Left forelimb (tissue), 1 donor: ENCODE data around the gene ANKRD26.
A peak's percentile ranks its signal among the peaks of the same experiment; 100 is the strongest.
"Not testable (repeated sequence)": the region's sequence is repeated elsewhere in the genome, so short reads cannot be mapped to it uniquely, and the experiment has no call there.

ENCODE experiments used
- DNase-seq: peaks from one replicate; pipeline ENCODE4 v3.0.0-alpha.2; 2018; ENCODE audit warnings: low spot score

Gene ANKRD26

DNA sequence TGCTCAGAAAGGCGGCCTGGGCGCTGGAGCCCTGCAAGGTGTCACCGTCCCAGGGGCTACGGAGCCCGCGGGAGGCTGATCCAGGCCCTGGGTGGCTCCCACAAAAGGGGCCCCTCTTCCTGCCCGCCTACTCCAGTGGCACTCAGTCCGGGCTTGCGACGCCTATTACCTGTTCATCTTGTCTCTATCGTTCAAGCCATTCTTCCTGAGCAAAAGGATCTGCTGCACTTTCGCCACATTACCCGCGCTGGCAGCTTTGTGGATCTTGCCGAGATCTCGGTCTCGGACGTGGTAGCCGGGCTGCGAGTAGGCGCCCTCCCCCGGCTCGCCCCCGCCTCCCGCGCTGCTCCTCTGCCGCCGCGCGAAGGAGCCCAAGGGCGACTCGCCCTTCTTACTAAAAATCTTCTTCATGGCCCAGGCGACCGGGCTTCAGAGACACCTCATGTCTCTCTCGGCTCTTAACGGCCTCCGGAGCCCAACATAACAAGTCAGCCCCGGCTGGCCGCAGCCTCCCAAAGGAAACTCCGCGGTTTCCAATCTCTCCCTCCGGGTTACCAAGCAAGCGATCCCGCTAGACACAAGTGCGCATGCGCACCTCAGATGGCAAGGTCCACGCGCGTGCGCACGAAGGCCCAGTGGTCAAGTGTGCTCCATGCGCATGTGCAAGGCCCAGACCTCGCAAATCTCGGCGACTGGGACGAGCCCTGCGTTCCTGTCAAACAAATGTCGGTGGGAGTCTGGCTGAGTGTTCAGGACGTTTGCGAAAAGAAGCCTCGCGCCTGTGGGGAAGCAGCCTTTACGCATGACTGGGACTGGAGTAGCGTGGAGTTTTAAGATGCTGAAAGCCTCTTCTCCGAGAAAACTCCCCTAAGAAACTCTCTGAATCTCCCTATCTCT lies at the start of gene ANKRD26:
Gene ANKRD26 (minus strand): TSS at position 579 of the 897 bp plus-strand sequence. CDS start 168 bp downstream, at position 411.
- peak; percentile 97 for DNase-seq

DNA sequence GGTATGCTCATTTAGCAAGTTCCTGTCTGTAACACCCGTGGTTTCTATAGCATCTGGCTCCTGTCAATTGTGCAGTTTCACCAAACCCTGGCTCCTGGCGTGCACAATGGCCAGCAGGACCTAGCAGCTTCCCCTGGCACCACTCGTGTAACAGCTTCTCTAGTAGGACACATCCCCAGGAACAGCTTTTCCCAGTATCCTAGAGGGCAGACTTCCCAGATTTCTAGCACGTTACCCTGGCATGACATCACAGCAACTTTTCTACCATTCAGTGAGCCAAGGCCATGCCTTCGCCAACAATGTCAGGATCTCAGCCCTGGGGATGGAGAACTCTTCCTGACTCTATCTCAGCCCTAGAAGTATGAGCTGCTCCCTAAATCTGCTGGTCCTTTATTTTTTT lies 47.4 kb upstream of the ANKRD26 start:
- DNase-seq, result no peak

DNA sequence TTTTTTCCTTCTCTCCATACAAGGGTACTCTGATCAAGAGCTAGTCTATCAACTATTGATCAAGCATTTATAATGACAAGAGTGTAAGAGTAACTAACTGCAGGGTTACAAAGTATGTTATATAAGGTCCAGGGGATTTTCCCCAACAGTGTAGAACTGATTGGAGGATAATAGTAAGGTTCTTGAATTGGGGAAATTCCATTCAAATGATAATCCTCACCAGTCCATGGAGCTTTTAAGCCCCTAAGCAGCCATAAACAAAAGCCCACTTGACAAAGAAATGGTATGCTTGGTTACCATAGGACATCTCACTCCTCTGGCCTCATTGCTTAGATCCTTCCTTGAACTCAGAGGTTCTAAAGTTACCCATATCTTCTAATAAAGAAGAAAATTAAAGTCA lies 45.6 kb upstream of the ANKRD26 start:
- DNase-seq, result no peak

DNA sequence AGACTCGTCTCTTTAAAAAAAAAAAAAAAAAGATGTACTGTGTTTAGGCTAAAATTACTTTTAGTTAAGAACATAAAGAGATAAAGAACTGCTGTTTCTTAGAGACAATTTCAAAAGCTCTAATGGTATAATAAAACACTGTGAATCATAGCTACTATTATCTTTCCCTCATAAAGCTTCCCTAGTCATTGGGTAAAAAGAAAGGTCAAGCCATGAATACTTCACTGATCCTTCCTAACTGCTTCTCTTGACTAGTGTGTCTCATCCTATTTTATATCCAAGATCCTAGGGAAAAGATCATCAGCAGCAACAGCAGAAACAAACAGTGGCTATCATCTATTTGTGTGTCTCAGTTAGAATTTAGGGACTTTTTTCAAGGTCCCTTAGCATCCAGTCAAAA lies 43.4 kb upstream of the ANKRD26 start:
- no peak for DNase-seq

DNA sequence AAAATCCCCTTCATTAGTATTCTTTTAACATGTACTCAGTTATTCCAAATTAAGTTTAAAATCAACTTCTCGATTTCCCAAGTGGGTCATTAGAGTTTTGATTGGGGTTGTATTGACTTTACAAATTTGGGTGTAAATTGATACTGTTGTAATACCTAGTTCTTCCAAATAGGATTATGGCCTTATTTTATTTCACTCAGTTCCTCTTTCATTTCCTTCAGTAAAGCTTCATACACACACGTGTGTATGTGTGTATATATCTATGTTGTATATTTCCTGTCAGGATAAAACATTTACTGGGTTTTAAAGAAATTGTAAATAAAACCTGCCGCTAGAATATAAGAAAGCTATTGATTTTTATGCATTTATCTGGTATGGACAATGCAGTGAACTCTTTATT lies 38.0 kb upstream of the ANKRD26 start:
- no peak for DNase-seq

DNA sequence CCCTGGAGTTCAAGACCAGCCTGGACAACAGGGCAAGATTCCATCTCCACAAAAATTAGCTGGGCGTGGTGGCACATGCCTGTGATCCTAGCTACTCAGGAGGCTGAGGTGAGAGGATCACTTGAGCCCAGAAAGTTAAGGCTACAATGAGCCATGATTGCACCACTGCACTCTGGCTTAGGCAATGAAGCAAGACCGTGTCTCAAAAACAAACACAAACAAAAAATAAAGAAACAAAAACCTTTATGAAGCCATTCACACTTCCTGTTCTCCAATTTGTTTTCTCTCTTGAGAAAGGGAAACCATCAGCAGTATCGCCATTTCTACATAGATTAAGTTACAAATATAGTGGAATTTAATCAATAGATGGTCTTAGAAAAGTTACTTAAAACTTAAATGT lies 34.1 kb upstream of the ANKRD26 start:
- DNase-seq, result no peak

DNA sequence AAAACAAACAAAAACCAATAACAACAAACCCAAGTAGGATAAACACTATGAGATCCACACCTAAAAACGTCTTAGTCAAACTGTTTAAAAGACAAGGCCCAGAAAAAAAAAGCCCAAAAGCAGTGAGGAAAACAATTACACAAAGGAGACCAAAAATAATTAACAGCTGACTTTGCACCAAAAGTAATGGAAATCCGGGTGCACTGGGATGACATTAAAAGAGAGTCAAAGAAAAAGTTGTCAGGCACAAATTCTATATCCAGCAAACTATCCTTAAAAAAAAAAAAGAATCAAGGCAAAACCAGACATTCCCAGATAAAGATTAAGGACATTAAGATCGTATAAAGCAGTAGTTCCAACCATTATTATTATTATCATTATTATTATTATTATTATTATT lies 7.9 kb upstream of the ANKRD26 start:
- DNase-seq, result no peak

DNA sequence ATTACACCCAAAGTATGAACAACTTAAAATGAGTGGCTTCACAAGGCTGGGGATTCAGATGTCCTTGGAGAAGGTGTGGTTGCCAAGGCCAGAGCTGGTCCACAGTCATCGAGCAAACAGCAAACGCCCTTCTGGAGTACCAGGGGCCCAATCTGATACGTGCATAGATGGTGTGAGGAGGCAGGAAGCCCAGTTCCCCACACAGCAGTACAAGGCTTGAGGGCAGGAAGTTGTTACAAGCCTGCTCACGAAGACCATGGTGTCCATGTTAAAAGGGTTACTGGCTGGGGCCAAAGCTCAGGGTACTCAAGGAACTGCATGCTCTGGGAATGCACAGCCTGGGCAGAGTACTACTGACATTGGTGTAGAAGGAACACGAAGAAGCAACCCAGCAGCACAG lies 4.6 kb upstream of the ANKRD26 start:
- no peak for DNase-seq

DNA sequence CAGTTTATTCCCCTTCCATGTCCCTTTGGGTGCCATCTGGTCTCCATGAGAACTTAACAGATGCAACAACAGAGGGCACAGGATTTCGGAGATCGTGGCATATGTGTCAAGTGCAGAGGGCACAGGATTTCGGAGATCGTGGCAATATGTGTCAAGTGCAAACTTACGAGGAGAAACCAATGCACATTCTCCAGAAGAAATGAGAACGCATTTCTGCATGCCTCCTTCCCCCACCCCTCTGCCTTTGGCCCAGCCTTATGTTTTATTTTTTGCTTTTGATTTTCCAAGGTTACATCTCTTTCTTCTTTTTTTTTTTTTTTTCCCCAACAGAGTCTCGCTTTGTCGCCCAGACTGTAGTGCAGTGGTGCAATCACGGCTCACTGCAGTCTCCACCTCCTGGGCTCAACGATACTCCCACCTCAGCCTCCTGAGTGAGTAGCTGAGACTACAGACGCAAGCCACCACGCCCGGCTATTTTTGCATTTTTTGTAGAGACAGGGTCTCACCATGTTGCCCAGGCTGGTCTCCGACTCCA lies 586 bp upstream of the ANKRD26 start:
- no peak for DNase-seq

DNA sequence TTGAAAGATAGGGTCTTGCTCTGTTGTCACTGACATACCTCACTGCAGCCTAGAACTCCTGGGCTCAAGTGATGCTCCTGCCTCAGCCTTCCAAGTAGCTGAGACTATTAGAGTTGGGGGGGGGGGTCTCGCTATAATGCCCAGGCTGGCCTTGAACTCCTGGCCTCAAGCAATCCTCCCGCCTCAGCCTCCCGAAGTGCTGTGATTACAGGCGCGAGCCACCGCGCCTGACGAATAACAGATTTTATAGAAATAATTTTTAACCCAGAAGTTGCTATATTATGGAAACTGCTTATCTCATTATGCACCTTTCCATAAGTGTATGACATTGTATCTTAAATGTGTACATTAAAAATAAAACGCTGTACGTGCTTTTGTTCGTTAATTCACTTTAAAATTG lies 846 bp downstream of the ANKRD26 start:
- no peak for DNase-seq

DNA sequence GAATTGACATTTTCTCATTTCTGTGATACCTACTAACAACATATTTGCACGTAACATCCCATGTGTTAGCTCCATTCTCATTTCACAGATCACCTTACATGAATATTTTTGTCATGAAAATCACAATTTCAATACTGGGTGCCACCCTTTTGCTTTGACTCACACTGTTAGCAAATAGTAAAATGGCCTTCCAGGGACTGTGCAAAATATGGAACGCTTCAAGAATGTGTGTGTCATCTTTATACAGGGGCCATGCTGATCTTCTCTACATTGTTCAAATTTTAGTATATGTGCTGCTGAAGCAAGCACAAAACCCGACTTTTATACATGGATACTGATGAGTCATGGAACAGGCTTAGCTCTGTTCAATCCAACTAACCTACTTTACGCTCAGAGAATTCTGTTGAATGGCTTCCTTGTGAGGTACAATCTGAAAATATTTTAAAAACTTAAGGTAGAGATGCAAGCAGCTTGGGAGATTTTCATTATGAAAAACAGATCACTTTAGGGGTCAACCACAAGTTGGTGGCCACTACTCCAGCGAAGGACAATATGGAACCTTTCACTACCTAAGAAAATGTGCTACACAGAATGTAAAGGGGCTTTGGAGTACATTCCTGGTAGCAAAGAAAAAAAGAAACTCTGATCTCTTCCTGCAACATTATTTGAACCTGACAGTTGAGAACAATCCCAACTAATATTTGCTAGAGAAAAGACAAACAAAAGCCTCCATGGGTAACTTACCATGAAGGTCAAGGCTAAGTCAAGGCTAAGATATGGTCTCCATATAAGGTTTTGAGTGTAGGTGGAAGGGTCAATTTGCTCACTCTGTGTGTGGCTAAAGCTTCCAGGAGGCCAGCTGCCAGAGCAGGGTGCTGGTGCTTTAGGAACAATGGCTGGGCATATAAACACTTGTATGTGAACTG lies 11.9 kb downstream of the ANKRD26 start:
- no peak for DNase-seq

DNA sequence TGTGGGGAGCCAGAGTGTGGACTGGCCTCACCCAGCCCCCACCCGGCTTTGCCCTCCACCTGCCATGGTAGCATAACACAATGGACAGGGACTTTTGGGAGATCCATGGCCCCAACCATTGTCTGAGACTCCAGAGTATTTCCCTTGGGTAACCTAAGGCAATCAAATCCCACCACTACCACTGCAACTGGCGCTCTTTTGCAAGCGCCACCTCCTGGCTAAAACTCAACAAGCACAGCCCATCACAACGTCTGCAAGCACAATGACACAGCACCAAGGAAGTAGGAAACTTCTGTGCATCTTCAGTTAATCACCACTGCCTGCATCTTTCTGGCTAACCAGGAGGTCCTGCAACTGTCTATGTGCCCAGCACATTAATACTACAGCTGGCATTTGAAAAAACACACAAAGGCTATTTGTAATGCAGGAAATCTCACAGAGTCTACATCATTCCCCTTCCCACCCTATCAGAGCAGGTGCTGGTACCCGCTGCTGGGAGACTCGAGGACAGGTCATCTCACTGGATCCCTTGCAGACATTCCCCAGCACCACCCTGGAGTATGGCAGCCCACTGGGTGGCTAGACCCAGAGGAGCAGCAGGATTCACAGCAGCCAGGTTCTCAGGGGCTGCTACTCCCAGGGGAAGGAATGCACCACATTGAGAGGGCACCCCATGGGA lies 27.7 kb downstream of the ANKRD26 start:
- DNase-seq, result no peak

DNA sequence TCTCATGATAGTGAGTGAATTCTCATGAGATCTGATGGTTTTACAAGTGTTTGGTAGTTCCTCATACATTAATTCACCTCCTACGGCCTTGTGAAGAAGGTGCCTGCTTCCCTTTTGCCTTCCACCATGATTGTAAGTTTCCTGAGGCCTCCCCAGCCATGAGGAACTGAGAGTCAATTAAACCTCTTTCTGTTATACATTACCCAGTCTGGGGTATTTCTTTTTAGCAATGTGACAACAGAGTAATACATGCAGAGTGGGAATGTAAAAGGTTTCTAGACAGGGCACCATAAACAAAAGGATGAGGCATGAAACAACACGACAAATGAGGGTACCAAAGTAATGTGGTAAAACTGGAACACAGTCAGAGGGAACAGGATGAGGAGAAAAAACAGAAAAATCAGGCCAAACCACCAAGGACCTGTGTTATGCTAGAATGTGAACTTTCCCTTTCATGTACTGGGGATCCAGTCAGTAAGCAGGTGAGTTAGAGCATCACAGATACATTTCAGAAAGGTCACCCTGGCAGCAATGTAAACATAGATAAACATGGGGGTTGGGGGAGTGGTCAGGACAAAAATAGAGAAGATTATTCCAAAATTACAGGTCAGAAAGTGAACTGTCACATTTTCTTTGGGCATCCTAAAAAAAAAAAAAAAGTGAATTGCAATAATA lies 31.9 kb downstream of the ANKRD26 start:
- no peak for DNase-seq

DNA sequence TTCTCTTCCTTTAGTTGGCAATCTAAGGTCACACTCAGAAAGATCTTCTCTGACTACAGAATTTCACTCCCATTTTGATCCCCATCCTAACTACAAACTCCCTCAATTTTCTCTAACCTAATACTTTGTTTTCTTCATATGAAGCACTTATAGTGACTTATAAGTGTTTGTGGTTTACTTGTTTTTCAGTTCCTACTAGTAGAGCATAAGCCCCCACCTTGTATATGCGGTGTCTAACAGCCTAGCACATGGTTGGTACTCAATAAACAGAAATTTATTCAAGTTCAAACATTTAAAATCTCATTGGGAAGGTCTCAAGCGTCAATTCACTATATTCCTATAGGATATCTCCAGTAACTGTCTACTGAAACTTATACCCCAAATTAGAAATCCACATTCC lies 35.2 kb downstream of the ANKRD26 start:
- DNase-seq, result no peak

DNA sequence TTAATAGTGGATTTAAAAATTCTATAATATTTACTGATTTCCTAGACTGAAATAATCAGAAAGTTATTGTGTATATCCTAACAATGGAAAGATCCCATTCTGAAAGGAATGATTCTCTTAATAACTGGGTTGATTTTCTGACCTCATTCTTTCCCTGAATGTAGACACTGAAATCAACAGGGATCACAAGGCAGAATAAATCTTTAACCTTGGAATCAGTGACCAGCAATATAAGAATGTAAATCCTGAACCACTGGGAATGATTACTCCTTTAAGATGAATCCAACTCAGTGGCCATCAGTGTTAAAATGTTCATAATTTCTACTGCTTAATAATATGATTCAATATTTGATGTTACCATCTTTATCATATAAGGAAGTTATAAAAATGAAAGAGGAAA lies 47.6 kb downstream of the ANKRD26 start:
- no peak for DNase-seq

DNA sequence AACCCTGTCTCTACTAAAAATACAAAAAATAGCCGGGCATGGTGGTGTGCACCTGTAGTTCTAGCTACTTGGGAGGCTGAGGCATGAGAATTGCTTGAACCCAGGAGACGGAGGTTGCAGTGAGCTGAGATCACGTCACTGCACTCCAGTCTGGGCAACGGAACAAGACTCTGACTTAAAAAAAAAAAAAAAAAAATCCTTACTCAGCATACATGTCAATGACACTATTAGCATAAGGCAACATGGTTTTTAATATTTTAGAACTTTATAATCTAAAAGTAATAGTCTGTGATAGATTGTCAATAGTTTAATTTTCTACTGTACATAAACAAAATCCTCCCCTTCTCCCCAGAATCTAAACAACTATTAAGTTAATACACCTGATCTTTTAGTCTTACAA lies 55.0 kb downstream of the ANKRD26 start:
- DNase-seq, result not testable (repeated sequence)

DNA sequence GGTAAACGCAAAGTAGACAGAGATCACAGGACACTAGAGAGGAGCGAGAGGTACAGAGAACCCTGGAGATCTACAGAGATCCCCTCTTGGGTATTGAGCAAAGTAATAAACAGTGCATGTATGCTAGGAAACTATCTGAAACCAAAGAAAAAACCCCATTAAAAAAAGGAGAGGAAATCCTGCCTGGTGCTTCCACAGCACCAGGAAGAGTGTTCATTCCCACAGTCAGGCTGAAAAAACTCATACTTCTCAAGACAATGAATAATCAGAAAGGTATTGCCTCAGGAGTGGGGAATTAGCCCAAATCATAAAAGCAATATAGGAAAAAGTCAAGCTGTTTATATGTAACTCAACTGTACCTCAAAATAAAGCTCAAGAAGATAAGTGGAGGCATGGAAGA lies 59.1 kb downstream of the ANKRD26 start:
- no peak for DNase-seq

DNA sequence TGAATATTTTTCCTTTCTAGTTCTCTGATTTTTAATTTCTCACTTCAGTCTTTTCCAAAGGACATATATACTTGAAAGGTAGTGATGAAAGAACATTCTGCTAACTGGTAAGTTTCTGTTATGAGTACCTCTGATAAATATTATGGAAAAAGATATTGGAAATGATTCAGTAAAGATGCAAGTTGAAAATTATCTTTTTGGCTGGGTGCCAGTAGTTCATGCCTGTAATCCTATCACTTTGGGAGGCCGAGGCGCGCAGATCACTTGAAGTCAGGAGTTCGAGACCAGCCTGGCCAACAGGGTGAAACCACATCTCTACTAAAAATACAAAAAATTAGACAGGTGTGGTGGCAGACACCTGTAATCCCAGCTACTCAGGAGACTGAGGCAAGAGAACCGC lies 62.1 kb downstream of the ANKRD26 start:
- DNase-seq, result no peak

DNA sequence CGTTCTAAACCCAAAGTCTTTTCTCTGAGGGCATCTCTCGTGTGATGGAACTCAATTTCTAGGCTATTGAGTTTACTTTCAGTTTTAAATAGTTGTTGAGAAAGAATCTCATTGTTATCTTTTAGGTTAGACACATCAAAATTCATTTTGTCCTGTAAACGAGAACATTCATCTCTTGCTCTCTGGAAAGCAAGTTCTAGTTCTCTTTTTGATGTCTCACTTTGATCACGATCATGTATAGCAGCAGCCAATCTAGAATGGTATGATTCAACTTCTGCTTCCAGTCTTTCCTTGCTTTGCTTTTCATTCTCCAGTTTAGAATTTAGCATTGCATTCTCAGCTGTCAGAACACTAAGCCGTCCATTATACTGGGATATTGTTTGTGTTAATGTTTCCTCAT lies 65.1 kb downstream of the ANKRD26 start:
- no peak for DNase-seq

DNA sequence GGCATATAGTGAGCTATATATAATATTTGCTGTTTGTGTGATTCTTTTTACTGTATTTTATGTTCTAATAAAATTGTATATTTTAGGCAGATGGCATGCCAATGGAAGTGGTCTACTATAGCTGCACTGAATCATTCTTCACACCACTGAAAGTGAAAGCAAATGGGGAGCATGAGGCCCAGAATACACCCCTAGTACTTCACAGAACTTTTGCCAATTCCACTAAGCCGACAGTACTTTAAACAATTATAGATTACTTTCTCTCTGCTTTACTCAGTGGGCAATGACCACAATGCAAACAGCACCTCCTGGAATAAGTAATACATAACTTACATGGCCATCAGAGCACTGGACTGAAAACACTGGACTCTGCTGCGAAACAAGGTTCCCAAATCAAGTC lies 70.2 kb downstream of the ANKRD26 start:
- DNase-seq, result no peak

DNA sequence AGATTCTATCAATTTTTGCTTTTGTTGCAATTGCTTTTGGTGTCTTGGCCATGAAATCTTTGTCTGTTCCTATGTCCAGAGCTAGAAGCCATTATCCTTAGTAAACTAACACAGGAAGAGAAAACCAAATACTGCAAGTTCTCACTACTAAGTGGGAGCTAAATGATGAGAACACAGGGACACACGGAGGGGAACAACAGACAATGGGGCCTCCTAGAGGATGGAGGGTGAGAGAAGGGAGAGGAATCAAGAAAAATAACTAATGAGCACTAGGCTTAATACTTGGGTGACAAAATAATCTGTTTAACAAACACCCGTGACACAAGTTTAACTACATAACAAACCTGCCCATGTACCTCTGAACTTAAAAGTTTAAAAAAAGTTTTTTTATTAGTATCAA lies 78.2 kb downstream of the ANKRD26 start:
- no peak for DNase-seq

DNA sequence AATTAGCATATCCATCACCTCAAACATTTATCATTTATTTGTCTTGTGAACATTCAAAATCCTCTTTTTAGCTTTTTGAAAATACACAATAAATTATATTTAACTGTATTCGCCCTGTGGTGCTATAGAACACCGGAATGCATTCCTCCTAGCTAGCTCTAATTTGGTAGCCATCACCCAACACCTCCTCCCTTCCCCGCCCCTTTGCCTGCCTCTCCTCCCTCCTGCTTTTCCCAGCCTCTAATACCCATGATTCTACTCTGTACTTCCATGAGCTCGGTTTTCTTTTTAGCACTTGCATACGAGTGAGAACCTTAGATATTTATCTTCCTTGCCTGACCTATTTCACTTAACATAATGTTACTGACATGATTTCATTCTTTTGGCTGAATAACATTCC lies 80.1 kb downstream of the ANKRD26 start:
- no peak for DNase-seq
